A549 (cell line): Measurements from ENCODE around the gene FOS. TPM values are rescaled to one million over a fixed set of nuclear protein-coding genes. Genes with fewer than 3 reads are reported as not detected.

Experiments used
- ATAC-seq, 2 experiments: fragments of 200-7000 bp in 1 of 2; fragments of >200 bp in 1 of 2; cut with Nextera tagmentation in 1 of 2; cut with Tn5 transposase in 1 of 2; 3 replicates each; pipeline versions ENCODE4 v1.8.0 to v1.9.1; 2018 to 2020; ENCODE audit warnings: mild to moderate bottlenecking in 1 of 2, moderate library complexity in 1 of 2
- CTCF ChIA-PET: fragments of 300-600 bp; sonication (Branson Sonifier 250); formaldehyde crosslinking; extraction: SDS; loops from one replicate; lab custom pipeline; 2021; ENCODE audit warnings: antibody characterized with exemption, inconsistent platforms; lab: Yijun Ruan, JAX
- POLR2A ChIA-PET: fragments of 350-600 bp; formaldehyde crosslinking; extraction: SDS; loops from one replicate; lab custom pipeline; 2021; ENCODE audit warnings: antibody characterized with exemption, inconsistent platforms; lab: Yijun Ruan, JAX
- DNase-seq, 2 experiments: peaks; one replicate each; pipeline versions ENCODE4 v3.0.0 to v3.0.0-alpha.2; 2011 to 2016; ENCODE audit warnings: low read depth in 1 of 2, low spot score in 1 of 2
- FAIRE-seq: peaks from 2 replicates; lab custom pipeline; 2011; peaks lifted over from hg19 to GRCh38; lab: Jason Lieb, UNC
- H3K27ac ChIP-seq, 2 experiments: fragments of >200 bp; sonication (Bioruptor Twin); formaldehyde crosslinking; 3 replicates each; pipeline ENCODE4 v1.5.1; 2016 to 2017
- H3K4me1 ChIP-seq: fragments of >200 bp; sonication (Bioruptor Twin); formaldehyde crosslinking; 3 replicates; pipeline ENCODE4 v1.6.1; 2016
- H3K4me2 ChIP-seq: fragments of >200 bp; sonication (Bioruptor Twin); formaldehyde crosslinking; 3 replicates; pipeline ENCODE4 v1.6.1; 2016
- H3K4me3 ChIP-seq: fragments of >200 bp; sonication (Bioruptor Twin); formaldehyde crosslinking; 3 replicates; pipeline ENCODE4 v1.5.1; 2016
- H3K9me3 ChIP-seq: fragments of >200 bp; sonication (Bioruptor Twin); formaldehyde crosslinking; 3 replicates; pipeline ENCODE4 v1.6.1; 2016
- BCL3 ChIP-seq: fragments of >200 bp; sonication (Bioruptor Twin); formaldehyde crosslinking; IDR thresholded peaks from 3 replicates; pipeline ENCODE4 v1.6.1; 2016
- BHLHE40 ChIP-seq: IDR thresholded peaks from 2 replicates; pipeline ENCODE4 v1.6.1; 2012; ENCODE audit warnings: low read depth, low read length, inconsistent platforms
- CEBPB ChIP-seq, 2 experiments: fragments of >200 bp in 1 of 2; sonication (Bioruptor Twin) in 1 of 2; formaldehyde crosslinking in 1 of 2; IDR thresholded peaks; 2 replicates each; pipeline ENCODE4 v1.6.1; 2012 to 2016
- EHMT2 ChIP-seq: fragments of 200-600 bp; sonication (generic); IDR thresholded peaks from 2 replicates; pipeline ENCODE4 v1.6.1; 2016; ENCODE audit warnings: antibody characterized with exemption, low read depth, mild to moderate bottlenecking, moderate library complexity
- ELK1 ChIP-seq: fragments of 150-350 bp; IDR thresholded peaks from 2 replicates; pipeline ENCODE4 v1.6.1; 2014; ENCODE audit warnings: low read depth, mild to moderate bottlenecking, low read length
- ESRRA ChIP-seq: fragments of 150-350 bp; IDR thresholded peaks from 2 replicates; pipeline ENCODE4 v1.6.1; 2014; ENCODE audit warnings: mild to moderate bottlenecking, low read length, borderline replicate concordance
- HDAC2 ChIP-seq: fragments of 200-600 bp; sonication (generic); IDR thresholded peaks from 2 replicates; pipeline ENCODE4 v1.6.1; 2016
- HES2 ChIP-seq: fragments of >200 bp; sonication (Bioruptor Twin); formaldehyde crosslinking; IDR thresholded peaks from 2 replicates; pipeline ENCODE4 v1.6.1; 2016
- HOXB13 ChIP-seq: fragments of 250-450 bp; sonication (Bioruptor Pico); IDR thresholded peaks from 2 replicates; pipeline ENCODE4 v1.5.0; 2020; ENCODE audit warnings: low read depth, mild to moderate bottlenecking, moderate library complexity
- JUN ChIP-seq, 2 experiments: fragments of >200 bp; sonication (Bioruptor Twin); formaldehyde crosslinking; IDR thresholded peaks; 2 replicates in 1 of 2; 3 replicates in 1 of 2; pipeline ENCODE4 v1.6.1; 2016 to 2017
- JUNB ChIP-seq: fragments of >200 bp; sonication (Bioruptor Twin); formaldehyde crosslinking; IDR thresholded peaks from 2 replicates; pipeline ENCODE4 v1.6.1; 2016
- MAZ ChIP-seq: fragments of 150-350 bp; IDR thresholded peaks from 2 replicates; pipeline ENCODE4 v1.6.1; 2014; ENCODE audit warnings: antibody characterized with exemption, low read depth, low read length, borderline replicate concordance
- NR3C1 ChIP-seq: fragments of >200 bp; sonication (Bioruptor Twin); formaldehyde crosslinking; IDR thresholded peaks from 3 replicates; pipeline ENCODE4 v1.6.1; 2017
- POLR2A ChIP-seq: IDR thresholded peaks from 2 replicates; pipeline ENCODE4 v1.6.1; 2012; ENCODE audit warnings: mild to moderate bottlenecking, low read length
- RCOR1 ChIP-seq: fragments of 150-350 bp; IDR thresholded peaks from 2 replicates; pipeline ENCODE4 v1.6.1; 2014; ENCODE audit warnings: antibody characterized with exemption, low read length, low read depth
- REST ChIP-seq: fragments of 200-600 bp; sonication (generic); IDR thresholded peaks from 2 replicates; pipeline ENCODE4 v1.6.1; 2016; ENCODE audit warnings: antibody characterized with exemption, mild to moderate bottlenecking, moderate library complexity
- RNF2 ChIP-seq: fragments of 200-600 bp; sonication (generic); IDR thresholded peaks from 2 replicates; pipeline ENCODE4 v1.6.1; 2016; ENCODE audit warnings: low read depth, mild to moderate bottlenecking, antibody characterized with exemption, moderate library complexity, borderline replicate concordance
- SREBF2 ChIP-seq: fragments of 450-650 bp; IDR thresholded peaks from 2 replicates; pipeline ENCODE4 v1.6.1; 2014; ENCODE audit warnings: mild to moderate bottlenecking, moderate library complexity
- ZC3H11A ChIP-seq: fragments of 450-650 bp; IDR thresholded peaks from 2 replicates; pipeline ENCODE4 v1.6.1; 2014; ENCODE audit warnings: antibody characterized with exemption, mild to moderate bottlenecking
- ZSCAN20 ChIP-seq: fragments of 250-450 bp; sonication (Bioruptor Pico); IDR thresholded peaks from 2 replicates; pipeline ENCODE4 v1.8.0; 2022; ENCODE audit warnings: mild to moderate bottlenecking, moderate library complexity
- WGBS: methylation state at CpG from one replicate; pipeline ENCODE4 v1.1.6; 2017; ENCODE audit errors: missing lambda C conversion rate; 5-methylcytosine and 5-hydroxymethylcytosine counted together
- polyA plus RNA-seq, 4 experiments: library from polyadenylated mRNA; depleted of rRNA in 3 of 4; stranded (reverse); fragments of >200 nt; fragmentation: RNase III in 1 of 4; extraction: RNeasy Plus Mini Kit Qiagen cat#74134 plus additional on column Dnase treatment in 1 of 4; gene quantifications; 2 replicates in 3 of 4; 3 replicates in 1 of 4; pipeline ENCODE4 v1.2.3, GENCODE V29; 2011 to 2017
- TF ChIP-seq, protein P1 (sequence below): IDR thresholded peaks from 2 replicates; pipeline ENCODE4 v1.6.1; 2012; ENCODE audit warnings: low read depth, borderline replicate concordance

FOS gene
- polyA plus RNA-seq, 2 of the 4 experiments (the other 2 are of a cell fraction): 4.2 to 256 TPM

DNA sequence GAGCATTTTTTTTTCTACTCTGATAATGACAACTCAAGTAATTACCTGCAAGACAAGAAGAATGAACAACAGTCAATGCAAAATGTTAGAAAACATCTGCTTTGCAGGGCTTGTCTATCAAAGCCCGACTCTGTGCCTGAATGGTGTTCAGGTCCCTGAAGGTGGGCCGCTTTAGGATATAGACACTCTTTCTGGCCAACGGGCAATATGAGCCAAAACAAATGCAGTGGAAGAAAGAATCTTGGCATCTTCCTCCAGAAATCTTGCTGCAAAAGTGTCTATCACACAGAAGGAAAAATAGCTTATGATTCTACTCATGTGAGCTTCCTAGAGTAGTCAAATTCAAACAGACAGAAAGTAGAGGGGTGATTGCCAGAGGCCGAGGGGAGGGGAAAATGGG is 32.7 kb downstream of the FOS start:
- peaks cover 29% of the 10 kb centered on the region for H3K4me1 ChIP-seq
- no peak for ATAC-seq
- TF ChIP-seq BCL3 (no peak), EHMT2 (no peak), SREBF2 (no peak), RCOR1 (no peak), JUNB (no peak), HDAC2 (no peak), REST (no peak), ZSCAN20 (no peak), BHLHE40 (no peak), NR3C1 (no peak), RNF2 (no peak), MAZ (no peak)
- TF ChIP-seq, protein P1, sequence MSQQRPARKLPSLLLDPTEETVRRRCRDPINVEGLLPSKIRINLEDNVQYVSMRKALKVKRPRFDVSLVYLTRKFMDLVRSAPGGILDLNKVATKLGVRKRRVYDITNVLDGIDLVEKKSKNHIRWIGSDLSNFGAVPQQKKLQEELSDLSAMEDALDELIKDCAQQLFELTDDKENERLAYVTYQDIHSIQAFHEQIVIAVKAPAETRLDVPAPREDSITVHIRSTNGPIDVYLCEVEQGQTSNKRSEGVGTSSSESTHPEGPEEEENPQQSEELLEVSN: no peak
- TF ChIP-seq, all 56 proteins: peak for 0
- ChIA-PET CTCF (interaction anchor here (13.3 to 16.8 kb wide), 2 partner anchors 178 to 250 kb away, joined by 197 to 216 read pairs; no protein-coding TSS in a partner anchor), POLR2A (no interaction called here)
- H3K4me2 ChIP-seq: peak overlapping the region; percentile 61; the same call in 1 of the 3 replicates
- WGBS: 65% methylated on average over 4 of the region's 4 CpGs
- H3K9me3 ChIP-seq: no peaks in the 10 kb centered on the region
- no peak overlapping the region for H3K4me3 ChIP-seq
- DNase-seq (no peak), FAIRE-seq (no peak)
- peak overlapping the region in 1 of 2 experiments; percentile 58; a peak in 3 of 6 replicates for H3K27ac ChIP-seq

GRCh38 chr14:75312341-75312740 is 33.7 kb downstream of the FOS start:
- no peak for ATAC-seq
- WGBS: 75% methylated on average over 4 of the region's 4 CpGs
- H3K27ac ChIP-seq: no peak overlapping the region
- FAIRE-seq: no peak
- peaks cover 26% of the 10 kb centered on the region for H3K4me1 ChIP-seq
- no peak for DNase-seq
- POLR2A ChIA-PET: no interaction called here
- H3K9me3 ChIP-seq: no peaks in the 10 kb centered on the region
- H3K4me2 ChIP-seq: no peak overlapping the region
- no peak overlapping the region for H3K4me3 ChIP-seq
- CTCF ChIA-PET: interaction anchor here (1.2 to 16.8 kb wide), 6 partner anchors 8 to 341 kb away, joined by 3 to 216 read pairs (median 5); no protein-coding TSS in a partner anchor
- TF ChIP-seq HDAC2 (no peak), MAZ (no peak), JUN (IDR thresholded peaks at IDR 0.05) (no peak), POLR2A (no peak), BCL3 (no peak), HES2 (no peak), CEBPB (IDR thresholded peaks at IDR 0.05) (no peak), ESRRA (no peak), REST (no peak), BHLHE40 (no peak), ELK1 (no peak), HOXB13 (CRISPR knock-in tag) (no peak), ZC3H11A (no peak)
- TF ChIP-seq, protein P1: no peak
